H1 (cell line): ENCODE results near the gene RUNX1. TPM values are rescaled to one million over a fixed set of nuclear protein-coding genes. Genes with fewer than 3 reads are reported as not detected.

ENCODE experiments used
- CHD7 ChIP-seq: fragments of 300-600 bp; sonication (generic); IDR thresholded peaks from 2 replicates; pipeline ENCODE4 v1.7.1; 2012; ENCODE audit warnings: low read length, moderate library complexity, mild to moderate bottlenecking, inconsistent platforms; ENCODE audit not compliant: insufficient replicate concordance
- E2F6 ChIP-seq: IDR thresholded peaks from 2 replicates; pipeline ENCODE4 v1.6.1; 2012; ENCODE audit warnings: inconsistent platforms
- KDM1A ChIP-seq: fragments of 200-600, 300-600 bp; sonication (generic); IDR thresholded peaks from 2 replicates; pipeline ENCODE4 v1.7.1; 2016; ENCODE audit warnings: mild to moderate bottlenecking, low read length, borderline replicate concordance
- polyA plus RNA-seq, 7 experiments: library from polyadenylated mRNA; depleted of rRNA in 3 of 7; stranded (reverse) in 5 of 7; unstranded in 2 of 7; fragments of >200 nt in 5 of 7; fragments of 200-250 nt in 2 of 7; gene quantifications; 1 replicate in 5 of 7; 2 replicates in 1 of 7; 4 replicates in 1 of 7; pipeline versions ENCODE4 v1.2.1 to v1.2.3, GENCODE V29; 2011 to 2013; ENCODE audit warnings: missing spikeins in 2 of 7, mixed read lengths in 2 of 7
- total RNA-seq: library from RNA; stranded (reverse); fragmentation: NEBNext Ultra II Directional; extraction: Animal tissue kit (Norgen Biotek cat#: 25700); gene quantifications from 2 replicates; pipeline ENCODE4 v1.2.1, GENCODE V29; 2021

Gene RUNX1
- total and polyA plus RNA-seq, 2 of the 8 experiments (the other 6 are each of a cell fraction or from before 2014, with no cell fraction given), result 0.20 to 0.60 TPM

- TF ChIP-seq CHD7 (no peak), E2F6 (no peak), KDM1A (no peak)
These were observed 242.7 kb downstream of the RUNX1 start (continued) for GRCh38 chr21:34806423-34806822.
